B cell (primary cell): ENCODE results near the gene DAB1. TPM values are rescaled to one million over a fixed set of nuclear protein-coding genes. Genes with fewer than 3 reads are reported as not detected.
A peak's percentile ranks its signal among the peaks of the same experiment; 100 is the strongest.

ENCODE experiments used
- ATAC-seq: fragments of 200-7000 bp; cut with Tn5 transposase; one replicate; pipeline ENCODE4 v1.10.0; 2021; ENCODE audit warnings: low read depth, mild to moderate bottlenecking, moderate number of reproducible peaks, moderate library complexity
- CTCF ChIA-PET: fragments of 350-600 bp; sonication (Branson Sonifier 250); formaldehyde crosslinking; loops from one replicate; lab custom pipeline; 2021; ENCODE audit warnings: antibody characterized with exemption, inconsistent platforms; lab: Charles Lee
- POLR2A ChIA-PET: fragments of 350-600 bp; sonication (Branson Sonifier 250); formaldehyde crosslinking; loops from one replicate; lab custom pipeline; 2021; ENCODE audit warnings: antibody characterized with exemption; lab: Charles Lee
- DNase-seq: peaks from one replicate; pipeline ENCODE4 v3.0.0; 2013
- H2AFZ ChIP-seq: 2 replicates; pipeline ENCODE4 v1.6.1; 2012; ENCODE audit warnings: mild to moderate bottlenecking, low read depth, low read length; ENCODE audit not compliant: insufficient read depth, poor library complexity, severe bottlenecking
- H3K27ac ChIP-seq, 2 donors: 1 replicate in 1 of 2; 2 replicates in 1 of 2; pipeline ENCODE4 v1.5.1; 2012 to 2013; ENCODE audit warnings: low read length in 2 of 2, mild to moderate bottlenecking in 2 of 2, moderate library complexity in 1 of 2
- H3K27me3 ChIP-seq, 4 experiments: fragments of 200-600 bp in 1 of 4; sonication (generic) in 1 of 4; replicated peaks in 1 of 4; 1 replicate in 2 of 4; 2 replicates in 2 of 4; pipeline versions ENCODE4 v1.6.1 to v1.7.0; 2013 to 2016; ENCODE audit warnings: low read length in 3 of 4, mild to moderate bottlenecking in 2 of 4, mixed read lengths in 1 of 4, moderate library complexity in 1 of 4; ENCODE audit not compliant: insufficient read depth in 4 of 4, control insufficient read depth in 3 of 4; ENCODE audit errors: control extremely low read depth in 1 of 4
- H3K36me3 ChIP-seq, 2 experiments: replicated peaks in 1 of 2; 1 replicate in 1 of 2; 2 replicates in 1 of 2; pipeline versions ENCODE4 v1.6.1 to v1.7.1; 2013; ENCODE audit warnings: low read length in 1 of 2; ENCODE audit not compliant: insufficient read depth in 2 of 2, control insufficient read depth in 1 of 2; ENCODE audit errors: control extremely low read depth in 1 of 2, extremely low read depth in 1 of 2
- H3K4me1 ChIP-seq, 2 donors: fragments of 200-600 bp in 1 of 2; sonication (generic) in 1 of 2; 1 replicate in 1 of 2; 2 replicates in 1 of 2; pipeline versions ENCODE4 v1.5.1 to v1.6.1; 2013 to 2017; ENCODE audit warnings: low read length in 2 of 2; ENCODE audit not compliant: control insufficient read depth in 2 of 2, insufficient read depth in 2 of 2
- H3K4me2 ChIP-seq: replicated peaks from 2 replicates; pipeline ENCODE3; 2012; ENCODE audit warnings: mild to moderate bottlenecking, low read depth, low read length; ENCODE audit not compliant: poor library complexity, severe bottlenecking
- H3K4me3 ChIP-seq, 5 experiments: fragments of 200-600 bp in 1 of 5; sonication (generic) in 1 of 5; 1 replicate in 3 of 5; 2 replicates in 2 of 5; pipeline versions ENCODE4 v1.5.1 to v1.7.0; 2011 to 2016; ENCODE audit warnings: low read length in 4 of 5, mild to moderate bottlenecking in 4 of 5, low read depth in 2 of 5, control low read depth in 1 of 5, moderate library complexity in 1 of 5; ENCODE audit not compliant: insufficient read depth in 1 of 5; ENCODE audit errors: control extremely low read depth in 1 of 5, extremely low read depth in 1 of 5
- H3K79me2 ChIP-seq: fragments of 200-600 bp; sonication (generic); one replicate; pipeline ENCODE4 v1.6.0; 2016; ENCODE audit warnings: low read length; ENCODE audit not compliant: control insufficient read depth, insufficient read depth
- H3K9ac ChIP-seq: fragments of 200-600 bp; sonication (generic); 2 replicates; pipeline ENCODE4 v1.6.1; 2017; ENCODE audit warnings: mild to moderate bottlenecking, low read length, moderate library complexity
- H3K9me3 ChIP-seq, 3 donors: one replicate each; pipeline versions ENCODE4 v1.6.1 to v1.7.1; 2013; ENCODE audit warnings: low read length in 2 of 3; ENCODE audit not compliant: control insufficient read depth in 2 of 3, insufficient read depth in 1 of 3; ENCODE audit errors: control extremely low read depth in 1 of 3
- H4K20me1 ChIP-seq: 2 replicates; pipeline ENCODE4 v1.6.0; 2012; ENCODE audit warnings: mild to moderate bottlenecking, low read length; ENCODE audit not compliant: insufficient read depth, control insufficient read depth, poor library complexity, severe bottlenecking
- H3K27ac Mint-ChIP-seq: one replicate; pipeline ENCODE4 v1.8.0; 2021; ENCODE audit warnings: mixed read lengths
- H3K27me3 Mint-ChIP-seq: one replicate; pipeline ENCODE4 v1.8.0; 2021; ENCODE audit warnings: mixed read lengths
- H3K4me1 Mint-ChIP-seq: one replicate; pipeline ENCODE4 v1.8.0; 2021; ENCODE audit warnings: mixed read lengths
- H3K4me3 Mint-ChIP-seq: one replicate; pipeline ENCODE4 v1.8.0; 2021; ENCODE audit warnings: mixed read lengths
- H3K9me3 Mint-ChIP-seq: one replicate; pipeline ENCODE4 v1.8.0; 2022; ENCODE audit warnings: mixed read lengths; ENCODE audit not compliant: insufficient read depth
- CTCF ChIP-seq: fragments of 200-600 bp; IDR thresholded peaks from one replicate; pipeline ENCODE4 v1.8.0; 2022; ENCODE audit warnings: antibody characterized with exemption, mild to moderate bottlenecking
- EZH2 ChIP-seq: IDR thresholded peaks from 2 replicates; pipeline ENCODE4 v1.6.1; 2012; ENCODE audit warnings: borderline replicate concordance, low read depth, mild to moderate bottlenecking, moderate library complexity, low read length; ENCODE audit not compliant: insufficient read depth, poor library complexity, severe bottlenecking
- WGBS: methylation state at CpG from one replicate; pipeline ENCODE4 v1.1.5; 2013; ENCODE audit warnings: missing lambda C conversion rate; ENCODE audit not compliant: insufficient coverage; 5-methylcytosine and 5-hydroxymethylcytosine counted together
- intact Hi-C: fragments of 100-400 bp; cut with micrococcal nuclease; formaldehyde crosslinking; loops from one replicate; pipeline ENCODE4 v1.10.0; 2022
- polyA plus RNA-seq: library from polyadenylated mRNA; depleted of rRNA; stranded (reverse); fragments of >200 nt; gene quantifications from 2 replicates; pipeline ENCODE4 v1.2.3, GENCODE V29; 2012
- total RNA-seq, 2 donors: library from RNA; stranded (reverse); fragments of 120-200 nt in 1 of 2; gene quantifications; 1 replicate in 1 of 2; 2 replicates in 1 of 2; pipeline versions ENCODE4 v1.2.3 to v1.2.4, GENCODE V29; 2013 to 2022

DAB1 gene
- total and polyA plus RNA-seq, 2 donors (not counting 1 experiment from before 2014, with no cell fraction given) = not detected

GRCh38 chr1:57309630-57310029, 114.2 kb downstream of the DAB1 start:
- Histone ChIP-seq H3K4me3 (no peak overlapping the region), H2AFZ (no peak overlapping the region), H3K4me2 (no peak overlapping the region), H3K4me1 (peaks cover 0 to 3% of the 10 kb centered on the region in 2 donors), H3K9ac (no peak overlapping the region), H4K20me1 (no peaks in the 10 kb centered on the region), H3K79me2 (no peaks in the 10 kb centered on the region), H3K36me3 (no peaks in the 10 kb centered on the region), H3K9me3 (peaks cover 0 to 4% (median 2%) of the 10 kb centered on the region in 3 donors), H3K27me3 (no peaks in the 10 kb centered on the region), H3K27ac (no peak overlapping the region)
- POLR2A ChIA-PET = no interaction called here
- intact Hi-C loops = no loop called here
- no CpG with 5 or more reads among the region's 2 CpGs for WGBS
- peaks cover 8% of the 10 kb centered on the region for H3K9me3 Mint-ChIP-seq
- no peak overlapping the region for H3K4me3 Mint-ChIP-seq
- peaks cover 3% of the 10 kb centered on the region for H3K27me3 Mint-ChIP-seq
- no peak overlapping the region for H3K27ac Mint-ChIP-seq
- CTCF ChIA-PET = no interaction called here
- H3K4me1 Mint-ChIP-seq = peaks cover 9% of the 10 kb centered on the region
- DNase-seq (no peak), ATAC-seq (no peak)
- TF ChIP-seq EZH2 = no peak
- no peak for TF ChIP-seq CTCF

GRCh38 chr1:57307392-57308170, 116.3 kb downstream of the DAB1 start:
- POLR2A ChIA-PET = no interaction called here
- H3K79me2 ChIP-seq = no peaks in the 10 kb centered on the region
- no peaks in the 10 kb centered on the region for H3K36me3 ChIP-seq
- H3K4me3 ChIP-seq = no peak overlapping the region
- TF ChIP-seq EZH2 = no peak
- no peak for TF ChIP-seq CTCF
- no peak overlapping the region for H3K27ac ChIP-seq
- DNase-seq = peak; percentile 22
- CTCF ChIA-PET = no interaction called here
- H3K4me3 Mint-ChIP-seq = peak overlapping the region; percentile 4
- intact Hi-C loops = no loop called here
- peak; percentile 41 for ATAC-seq
- H3K27me3 Mint-ChIP-seq = peaks cover 3% of the 10 kb centered on the region
- no peaks in the 10 kb centered on the region for H3K27me3 ChIP-seq
- peak overlapping the region; percentile 0 for H3K4me2 ChIP-seq
- no peak overlapping the region for H3K9ac ChIP-seq
- 61% methylated on average over 4 of the region's 4 CpGs for WGBS
- H3K9me3 ChIP-seq = peaks cover 0 to 4% (median 2%) of the 10 kb centered on the region in 3 donors
- H2AFZ ChIP-seq = peak overlapping the region; percentile 41
- H3K4me1 Mint-ChIP-seq = peaks cover 9% of the 10 kb centered on the region
- peaks cover 8% of the 10 kb centered on the region for H3K9me3 Mint-ChIP-seq
- H3K4me1 ChIP-seq = peaks cover 0 to 3% of the 10 kb centered on the region in 2 donors
- no peak overlapping the region for H3K27ac Mint-ChIP-seq
- no peaks in the 10 kb centered on the region for H4K20me1 ChIP-seq
